DLD1 (cell line): Measurements from ENCODE around the gene PAQR9.
"Not testable (repeated sequence)": the region's sequence is repeated elsewhere in the genome, so short reads cannot be mapped to it uniquely, and the experiment has no call there.

ENCODE experiments used
- in situ Hi-C: cut with HindIII; loops from 2 replicates; pipeline ENCODE4 v1.10.0; 2017; ENCODE audit warnings: low sequenced_read_pairs

Gene PAQR9

GRCh38 chr3:142963516-142964448 lies at the start of gene PAQR9:
TSS of gene PAQR9 (minus strand) at chr3:142963674. CDS start at chr3:142963336, 338 bp downstream.
- in situ Hi-C loops, result no loop called here

DNA sequence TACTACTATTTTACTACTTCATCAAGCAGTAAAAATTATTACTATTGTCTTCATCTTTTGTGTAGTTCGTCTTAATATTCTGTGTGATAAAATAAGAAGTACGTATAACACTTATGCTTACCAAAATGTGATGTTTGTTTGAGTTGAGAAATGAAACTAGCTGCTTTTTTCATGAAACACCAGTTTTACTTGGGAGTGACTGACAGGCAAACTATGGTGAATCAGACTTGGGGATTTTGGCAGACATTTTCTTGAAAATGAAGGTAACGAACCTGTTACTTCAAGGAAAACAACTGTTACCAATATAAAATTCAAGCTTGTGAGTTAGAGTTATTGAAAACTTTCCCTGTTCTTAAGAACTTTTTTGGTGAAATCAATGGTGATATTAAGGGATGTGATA lies 48.2 kb upstream of the PAQR9 start:
- in situ Hi-C loops, result no loop called here

DNA sequence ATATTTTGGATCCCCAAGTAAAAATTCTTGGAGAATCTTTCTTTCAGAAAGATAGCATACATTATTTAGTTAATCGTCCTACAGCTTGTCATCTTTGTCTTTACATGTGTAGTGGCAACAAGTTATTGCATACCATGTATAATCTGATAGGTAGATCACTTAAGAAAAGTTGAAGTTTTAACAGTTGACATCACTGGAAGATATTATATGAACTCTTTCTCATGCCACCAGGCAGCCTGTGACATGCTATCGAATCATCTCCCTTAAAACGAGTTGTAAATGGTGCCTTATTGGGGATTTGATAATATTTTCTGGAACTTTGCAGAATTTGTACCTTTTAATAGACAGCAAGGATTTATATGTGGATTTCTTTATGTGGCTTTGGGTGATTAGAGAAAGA lies 46.5 kb upstream of the PAQR9 start:
- in situ Hi-C loops, result no loop called here

DNA sequence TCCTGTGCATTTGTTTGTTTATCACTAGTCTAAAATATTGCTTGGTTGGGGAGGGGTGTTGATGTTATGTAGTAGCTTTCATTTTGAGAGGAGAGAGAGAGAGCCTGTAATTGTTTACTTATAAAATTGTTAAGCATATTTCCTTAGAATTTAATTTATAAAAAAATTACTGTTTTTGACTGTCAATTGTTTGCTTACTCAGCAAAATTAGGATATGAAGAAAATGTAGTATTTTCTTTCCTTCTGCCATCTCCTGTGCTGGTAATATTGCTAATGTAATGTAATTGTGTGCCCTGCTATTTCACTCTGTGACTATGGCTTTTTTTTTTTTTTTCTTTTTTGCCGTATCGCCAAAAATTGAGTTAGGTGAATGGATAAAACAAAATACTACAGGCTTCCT lies 41.3 kb upstream of the PAQR9 start:
- in situ Hi-C loops, result no loop called here

DNA sequence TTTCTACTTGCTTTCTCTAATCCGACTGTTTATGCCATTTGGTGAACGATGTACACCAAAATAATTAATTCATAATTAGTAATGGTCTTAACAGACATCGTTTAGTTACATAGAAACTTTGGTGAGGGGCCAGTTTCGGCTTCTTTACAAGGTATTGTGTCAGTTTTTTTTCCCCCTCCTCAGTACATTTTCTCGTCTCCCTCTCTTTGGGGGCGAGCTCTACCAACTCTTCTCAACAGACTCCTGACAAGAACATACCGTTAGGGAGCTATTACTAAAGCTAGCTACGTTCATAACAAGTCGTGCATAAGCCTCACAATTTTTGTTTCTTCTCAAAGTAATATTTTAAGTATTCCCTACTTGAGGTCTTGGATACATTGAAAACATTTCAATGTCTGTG lies 39.3 kb upstream of the PAQR9 start:
- in situ Hi-C loops, result no loop called here

DNA sequence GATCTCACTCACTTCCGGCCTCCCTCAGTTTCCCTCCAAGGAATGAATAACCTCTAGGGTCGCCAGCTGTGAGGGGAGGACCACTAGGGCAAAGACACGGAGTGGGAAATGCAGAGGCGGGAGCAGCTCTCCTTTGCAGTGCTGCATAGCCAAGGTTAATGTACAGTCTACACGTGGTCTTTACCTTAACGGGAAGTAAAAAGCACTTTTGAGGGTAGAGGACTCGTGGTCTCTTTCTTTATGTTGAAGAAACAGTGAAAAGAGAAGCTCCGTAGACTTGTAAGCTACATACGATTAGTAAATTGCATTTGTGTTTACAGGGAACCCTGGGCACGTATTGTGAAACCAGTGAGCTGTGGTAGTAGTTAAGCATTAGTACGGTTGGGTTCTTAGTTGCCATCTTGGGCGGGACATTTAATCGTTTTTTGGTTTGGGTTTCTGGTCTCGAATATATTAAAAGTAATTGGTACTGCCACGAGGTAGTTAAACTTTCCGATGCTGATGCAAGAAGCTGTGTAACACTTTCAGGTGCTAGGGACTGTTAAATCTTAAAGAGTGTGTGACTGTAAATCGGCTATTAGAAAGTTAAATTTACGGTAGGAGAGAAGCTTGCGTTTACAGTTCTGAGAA lies 38.7 kb upstream of the PAQR9 start:
- in situ Hi-C loops, result no loop called here

DNA sequence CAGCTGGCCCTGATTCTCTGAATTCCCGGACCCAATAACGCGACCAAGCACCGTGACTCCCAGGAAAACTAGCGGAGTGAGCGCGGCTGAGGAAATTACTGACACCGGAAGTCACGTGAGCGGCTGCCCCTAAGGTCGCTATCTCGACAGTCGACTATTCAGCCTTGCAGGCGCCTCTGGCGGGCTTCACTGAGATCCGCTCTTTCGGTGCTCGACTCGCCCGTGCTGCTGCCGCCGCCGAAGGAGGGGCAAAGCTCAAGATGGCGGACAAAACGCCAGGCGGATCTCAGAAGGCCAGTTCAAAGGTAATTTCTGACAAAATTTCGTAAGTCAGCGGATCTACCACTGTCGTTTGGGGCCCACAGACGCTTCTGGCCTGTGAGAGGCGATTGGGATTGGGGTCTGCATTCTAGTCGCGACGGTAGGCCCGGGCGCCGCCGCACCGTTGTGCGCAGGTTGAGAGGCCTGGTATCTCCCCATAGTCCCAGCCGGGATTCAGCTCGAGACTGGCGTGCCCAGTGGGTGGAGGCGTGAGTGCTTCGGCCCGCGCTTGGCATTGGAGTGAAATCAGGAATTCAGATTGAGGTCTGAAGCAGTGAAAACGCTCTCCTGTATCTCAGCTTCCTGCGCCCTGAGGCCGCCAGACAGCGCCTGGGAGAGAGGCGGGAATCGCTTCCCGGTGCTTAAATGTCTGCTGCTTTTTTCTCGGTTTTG lies 38.1 kb upstream of the PAQR9 start, which contains the start of gene U2SURP:
TSS of gene U2SURP (plus strand) at position 202 of the 714 bp plus-strand sequence. CDS start at position 261, 59 bp downstream.
- in situ Hi-C loops, result no loop called here

- in situ Hi-C loops, result no loop called here
Measured at GRCh38 chr3:143001034-143001368, 37.5 kb upstream of the PAQR9 start.

DNA sequence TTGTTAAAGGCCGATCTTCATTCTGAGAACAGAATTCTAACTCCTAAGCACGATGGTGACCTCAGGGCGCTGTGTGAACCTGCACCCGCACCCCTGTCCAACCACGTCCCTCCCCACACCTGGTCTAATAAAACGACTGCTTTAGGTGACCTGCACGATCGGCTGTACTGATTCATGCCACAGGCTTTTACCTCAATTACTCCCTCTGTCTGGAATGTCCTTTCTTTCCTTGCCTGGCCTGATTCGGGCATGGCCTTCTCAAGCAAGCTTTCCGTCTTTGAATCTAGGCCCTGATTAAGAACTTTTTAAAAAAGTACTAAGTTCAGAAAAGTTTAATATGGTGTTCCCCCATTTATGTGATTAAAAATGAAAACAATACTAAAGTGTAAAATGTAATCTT lies 37.1 kb upstream of the PAQR9 start:
- in situ Hi-C loops, result no loop called here

GRCh38 chr3:142999881-143000280 lies 36.4 kb upstream of the PAQR9 start:
- in situ Hi-C loops, result no loop called here

- in situ Hi-C loops, result no loop called here
Measured at GRCh38 chr3:142998439-142998838, 35.0 kb upstream of the PAQR9 start.

DNA sequence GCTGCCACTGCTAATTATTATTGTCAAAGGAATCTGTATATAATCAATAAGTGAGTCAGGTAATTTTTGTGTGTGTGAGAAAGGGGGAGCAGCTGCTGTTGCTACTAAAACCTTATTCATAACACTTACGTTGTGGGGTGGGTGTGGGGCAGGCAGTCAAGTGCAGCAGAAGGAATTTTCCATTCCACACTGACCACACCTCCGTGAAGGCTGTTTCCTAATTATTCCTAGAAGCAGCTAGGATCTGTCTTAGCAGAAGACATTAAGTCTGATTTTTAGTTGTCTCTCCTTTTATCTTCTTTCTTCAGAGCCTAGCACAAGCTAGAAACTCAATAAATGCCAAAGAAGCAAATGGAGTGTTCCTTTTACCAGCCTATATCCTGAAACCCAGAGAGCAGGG lies 33.9 kb upstream of the PAQR9 start:
- in situ Hi-C loops, result no loop called here

GRCh38 chr3:142993958-142994442 lies 30.5 kb upstream of the PAQR9 start:
- in situ Hi-C loops, result no loop called here

DNA sequence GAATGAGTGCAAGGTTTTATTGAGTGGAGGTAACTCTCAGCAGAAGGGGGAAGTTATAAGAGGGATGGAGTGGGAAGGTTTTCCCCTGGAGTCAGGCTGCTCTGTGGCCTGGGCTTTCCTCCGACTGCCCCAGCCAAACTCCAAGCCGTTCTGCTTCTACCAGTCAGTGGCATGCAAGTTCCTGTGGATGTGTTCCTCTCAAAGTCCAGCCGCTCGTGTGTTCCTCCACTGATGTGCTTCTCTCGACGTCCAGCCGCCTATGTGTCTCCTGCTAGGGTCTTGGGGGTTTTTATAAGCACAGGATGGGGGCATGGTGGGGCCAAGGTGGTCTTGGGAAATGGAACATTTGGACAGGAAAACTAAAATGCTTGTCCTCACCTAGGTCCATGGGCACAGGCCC lies 28.8 kb upstream of the PAQR9 start:
- in situ Hi-C loops, result no loop called here

DNA sequence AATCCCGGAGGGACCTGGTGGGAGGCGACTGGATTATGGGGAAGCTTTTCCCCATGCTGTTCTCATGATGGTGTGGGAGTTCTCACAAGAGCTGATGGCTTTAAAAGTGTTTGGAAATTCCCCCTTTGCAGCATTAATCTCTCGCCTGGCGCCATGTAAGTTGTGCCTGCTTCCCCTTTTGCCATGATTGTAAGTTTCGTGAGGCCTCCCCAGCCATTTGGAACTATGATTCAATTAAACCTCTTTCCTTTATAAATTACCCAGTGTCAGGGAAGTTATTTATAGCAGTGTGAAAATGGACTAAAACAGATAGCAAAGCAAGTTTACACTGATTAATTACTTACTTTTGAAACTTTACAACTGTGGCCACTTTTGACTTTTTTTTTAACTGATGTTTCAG lies 27.2 kb upstream of the PAQR9 start:
- in situ Hi-C loops, result no loop called here

- in situ Hi-C loops, result not testable (repeated sequence)
Measured at GRCh38 chr3:142988826-142989225, 25.4 kb upstream of the PAQR9 start.

GRCh38 chr3:142988221-142988620 lies 24.7 kb upstream of the PAQR9 start:
- in situ Hi-C loops, result not testable (repeated sequence)

DNA sequence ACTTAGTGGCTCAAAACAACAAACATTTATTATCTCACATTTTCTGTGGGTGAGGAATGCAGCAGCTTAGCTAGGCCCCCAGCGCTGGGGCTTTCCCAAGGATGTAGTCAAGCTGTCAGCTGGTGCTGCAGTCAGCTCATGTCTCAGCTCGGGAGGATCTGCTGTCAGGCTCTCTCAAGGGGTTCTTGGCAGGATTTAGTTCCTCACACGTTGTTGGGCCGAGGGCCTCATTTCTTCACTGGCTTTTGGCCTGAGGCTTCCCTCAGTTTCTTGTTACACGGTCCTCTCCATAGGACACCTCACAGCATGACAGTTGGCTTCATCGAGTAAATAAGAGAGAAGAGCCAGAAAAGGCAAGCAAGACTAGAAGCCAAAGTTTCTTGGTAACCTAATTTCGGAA lies 24.2 kb upstream of the PAQR9 start:
- in situ Hi-C loops, result no loop called here

DNA sequence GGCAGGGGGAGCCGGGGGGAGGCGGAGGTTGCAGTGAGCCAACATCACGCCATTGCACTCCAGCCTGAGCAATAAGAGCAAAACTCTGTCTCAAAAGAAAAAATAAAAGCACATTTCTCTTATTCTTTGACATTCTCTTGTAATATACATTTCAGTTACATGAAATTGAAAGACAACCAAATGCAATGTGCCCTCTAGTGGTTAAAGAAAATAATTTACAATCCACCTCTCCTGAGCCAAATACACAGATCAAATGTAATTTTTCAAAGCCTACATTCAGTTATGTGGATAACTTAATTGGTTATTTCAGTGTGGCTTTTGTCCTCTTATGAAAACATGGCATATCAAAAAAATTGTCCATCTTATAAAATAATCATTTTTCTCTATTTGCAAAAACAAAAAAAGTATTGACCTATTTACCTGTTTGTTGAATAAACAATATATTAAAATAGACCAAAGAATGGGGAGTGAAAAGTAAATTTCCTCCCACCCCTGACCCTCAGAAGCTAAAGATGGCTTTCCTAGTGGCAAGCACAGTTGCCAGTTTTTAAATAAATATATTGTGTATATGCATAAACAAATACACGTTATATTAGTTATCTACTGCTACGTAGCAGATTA lies 23.7 kb upstream of the PAQR9 start:
- in situ Hi-C loops, result no loop called here

- in situ Hi-C loops, result no loop called here
Measured at GRCh38 chr3:142984255-142984654, 20.8 kb upstream of the PAQR9 start.

- in situ Hi-C loops, result no loop called here
Measured at GRCh38 chr3:142983318-142983717, 19.8 kb upstream of the PAQR9 start.
